Testis (tissue), 3 donors: Measurements from ENCODE around the gene PSEN1. TPM values are rescaled to one million over a fixed set of nuclear protein-coding genes. Genes with fewer than 3 reads are reported as not detected.

ENCODE experiments used
- DNase-seq: peaks from one replicate; pipeline ENCODE4 v3.0.0-alpha.2; 2019
- H3K27ac ChIP-seq, 2 donors: fragments of 200-600 bp; sonication (generic); one replicate each; pipeline ENCODE4 v1.5.1; 2019
- H3K27me3 ChIP-seq: fragments of 200-600 bp; sonication (generic); one replicate; pipeline ENCODE4 v1.5.1; 2019
- H3K36me3 ChIP-seq: fragments of 200-600 bp; sonication (generic); one replicate; pipeline ENCODE4 v1.5.1; 2017; ENCODE audit warnings: low read depth; ENCODE audit errors: missing control alignments
- H3K4me1 ChIP-seq: fragments of 200-600 bp; sonication (generic); one replicate; pipeline ENCODE4 v1.5.1; 2019
- H3K4me3 ChIP-seq, 2 donors: fragments of 200-600 bp; sonication (generic); one replicate each; pipeline ENCODE4 v1.5.1; 2017 to 2019
- H3K9me3 ChIP-seq: fragments of 200-600 bp; sonication (generic); one replicate; pipeline ENCODE4 v1.5.1; 2017
- CTCF ChIP-seq, 3 experiments: fragments of 450-650 bp in 2 of 3; fragments of 200-600 bp in 1 of 3; sonication (generic) in 1 of 3; IDR thresholded peaks; one replicate each; pipeline ENCODE4 v1.5.1; 2016 to 2019; ENCODE audit warnings: antibody characterized with exemption in 3 of 3, mild to moderate bottlenecking in 2 of 3, moderate library complexity in 1 of 3
- POLR2A ChIP-seq: fragments of 450-650 bp; IDR thresholded peaks from one replicate; pipeline ENCODE4 v1.6.1; 2017; ENCODE audit warnings: antibody characterized with exemption, mild to moderate bottlenecking, moderate library complexity
- WGBS, 2 donors: methylation state at CpG; one replicate each; pipeline ENCODE4 v1.1.5; 2018; 5-methylcytosine and 5-hydroxymethylcytosine counted together
- intact Hi-C: fragments of 100-400 bp; cut with DNase I; formaldehyde crosslinking; loops from one replicate; pipeline ENCODE4 v1.15.1; 2023; ENCODE audit warnings: low total_unique reads
- polyA plus RNA-seq: library from polyadenylated mRNA; stranded (reverse); fragments of 350-450 nt; fragmentation: Illumina TruSeq; extraction: RNeasy Lipid Tissue Mini Kit (QIAGEN cat#74804); gene quantifications from one replicate; pipeline ENCODE4 v1.2.3, GENCODE V29; 2014; ENCODE audit warnings: low read depth, low replicate concordance; ENCODE audit not compliant: insufficient read depth
- total RNA-seq, 2 donors: library from RNA; depleted of rRNA; stranded (reverse); fragments of >200 nt; gene quantifications; one replicate each; pipeline ENCODE4 v1.2.3, GENCODE V29; 2016

The PSEN1 gene
- total and polyA plus RNA-seq, 3 donors from 2014 or later, result 65.7 to 94.9 (median 78.4) TPM

GRCh38 chr14:73250317-73250713 lies 114.0 kb downstream of the PSEN1 start:
- TF ChIP-seq CTCF (IDR thresholded peaks at IDR 0.05), result no peak
- no peak for TF ChIP-seq POLR2A
- Histone ChIP-seq H3K9me3 (no peaks in the 10 kb centered on the region), H3K4me1 (no peaks in the 10 kb centered on the region), H3K27ac (no peak overlapping the region), H3K36me3 (no peaks in the 10 kb centered on the region), H3K27me3 (no peaks in the 10 kb centered on the region), H3K4me3 (no peak overlapping the region)
- WGBS, 2 donors, result 88 to 94% methylated on average over 11 of the region's 11 CpGs
- intact Hi-C loops, result no loop called here
- DNase-seq, result no peak

- 81 to 94% methylated on average over 19 to 27 of the region's 27 CpGs for WGBS, 2 donors
Observed at GRCh38 chr14:73250781-73251500, 114.6 kb downstream of the PSEN1 start.

DNA sequence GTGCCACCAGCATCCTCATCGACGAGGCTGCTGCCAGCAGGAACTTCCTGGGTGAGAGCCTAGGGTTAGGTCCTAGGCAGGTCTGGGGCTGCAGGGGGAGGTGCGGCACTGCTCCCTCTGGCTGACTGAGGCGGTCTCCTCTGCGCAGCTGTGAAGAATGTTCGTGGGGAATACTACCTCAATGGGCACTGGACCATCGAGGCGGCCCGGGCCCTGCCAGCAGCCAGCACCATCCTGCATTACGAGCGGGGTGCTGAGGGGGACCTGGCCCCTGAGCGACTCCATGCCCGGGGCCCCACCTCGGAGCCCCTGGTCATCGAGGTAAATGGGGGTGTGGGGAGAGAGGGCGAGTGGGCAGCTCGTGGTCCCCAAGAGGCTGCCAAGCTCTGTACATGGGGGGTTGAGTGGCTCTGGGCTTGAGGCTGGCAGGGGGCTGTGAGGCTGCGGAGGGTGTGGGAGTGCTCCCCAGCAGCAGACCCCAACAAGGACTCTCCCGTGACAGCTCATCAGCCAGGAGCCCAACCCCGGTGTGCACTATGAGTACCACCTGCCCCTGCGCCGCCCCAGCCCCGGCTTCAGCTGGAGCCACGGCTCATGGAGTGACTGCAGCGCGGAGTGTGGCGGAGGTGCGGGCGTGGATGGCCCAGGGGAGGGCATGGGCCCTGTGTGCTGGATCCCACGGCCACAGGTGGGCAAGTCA lies 115.4 kb downstream of the PSEN1 start:
- no peak overlapping the region for H3K27ac ChIP-seq
- no peaks in the 10 kb centered on the region for H3K36me3 ChIP-seq
- H3K27me3 ChIP-seq, result no peaks in the 10 kb centered on the region
- WGBS, 2 donors, result 84 to 95% methylated on average over 6 to 30 of the region's 30 CpGs
- DNase-seq, result no peak
- intact Hi-C loops, result no loop called here
- no peaks in the 10 kb centered on the region for H3K4me1 ChIP-seq
- no peak overlapping the region for H3K4me3 ChIP-seq
- no peaks in the 10 kb centered on the region for H3K9me3 ChIP-seq
- TF ChIP-seq POLR2A, result no peak
- TF ChIP-seq CTCF (IDR thresholded peaks at IDR 0.05), result no peak

More at GRCh38 chr14:73250781-73251500, 114.6 kb downstream of the PSEN1 start:
- intact Hi-C loops, result no loop called here
- Histone ChIP-seq H3K4me3 (no peak overlapping the region), H3K27me3 (no peaks in the 10 kb centered on the region), H3K27ac (no peak overlapping the region), H3K9me3 (no peaks in the 10 kb centered on the region), H3K4me1 (no peaks in the 10 kb centered on the region), H3K36me3 (no peaks in the 10 kb centered on the region)
- no peak for TF ChIP-seq CTCF (IDR thresholded peaks at IDR 0.05)
- no peak for TF ChIP-seq POLR2A
- no peak for DNase-seq

DNA sequence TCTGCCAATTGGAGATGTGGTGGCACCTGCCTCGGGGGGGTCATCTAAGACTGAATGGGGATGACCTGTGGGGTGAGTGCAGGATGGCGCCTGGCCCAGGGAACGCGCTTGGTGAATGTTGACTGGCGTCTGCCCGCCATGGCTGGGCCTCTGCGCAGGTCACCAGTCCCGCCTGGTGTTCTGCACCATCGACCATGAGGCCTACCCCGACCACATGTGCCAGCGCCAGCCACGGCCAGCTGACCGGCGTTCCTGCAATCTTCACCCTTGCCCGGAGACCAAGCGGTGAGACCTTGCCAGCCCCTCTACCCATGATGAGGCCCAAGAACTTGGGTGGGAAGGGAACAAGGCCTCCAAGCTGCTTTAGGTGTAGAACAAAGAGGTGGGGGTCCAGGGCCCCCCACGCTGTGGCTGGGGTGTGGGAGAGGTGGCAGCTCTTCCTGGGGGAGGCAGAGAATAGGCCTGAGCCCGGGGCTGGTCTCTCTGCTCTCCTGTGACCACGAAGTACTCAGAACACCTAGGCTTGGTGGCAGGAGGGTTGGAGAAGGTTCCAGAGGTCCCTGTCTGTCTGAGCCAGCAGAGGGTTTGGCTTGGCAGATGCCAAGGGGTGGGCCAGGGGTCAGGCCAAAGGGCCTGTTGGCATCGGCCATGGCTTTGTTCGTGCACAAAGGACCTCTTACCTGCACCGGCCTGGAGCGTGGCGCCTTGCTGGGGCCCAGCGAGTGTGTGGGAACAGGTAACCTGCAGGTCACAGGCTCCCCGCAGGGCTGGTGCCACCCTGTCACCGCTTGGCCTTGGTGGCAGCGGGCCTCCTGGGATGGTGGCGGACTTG lies 116.4 kb downstream of the PSEN1 start:
- Histone ChIP-seq H3K4me1 (no peaks in the 10 kb centered on the region), H3K36me3 (no peaks in the 10 kb centered on the region), H3K4me3 (no peak overlapping the region), H3K9me3 (no peaks in the 10 kb centered on the region), H3K27ac (no peak overlapping the region), H3K27me3 (no peaks in the 10 kb centered on the region)
- no peak for DNase-seq
- WGBS, 2 donors, result 80 to 90% methylated on average over 10 to 29 of the region's 29 CpGs
- TF ChIP-seq CTCF (IDR thresholded peaks at IDR 0.05) (no peak), POLR2A (no peak)
- intact Hi-C loops, result no loop called here
